Heart left ventricle (tissue), 16 donors: Measurements from ENCODE around the gene CYP4X1. TPM values are rescaled to one million over a fixed set of nuclear protein-coding genes. Genes with fewer than 3 reads are reported as not detected.
"Not testable (repeated sequence)": the region's sequence is repeated elsewhere in the genome, so short reads cannot be mapped to it uniquely, and the experiment has no call there.

ENCODE experiments used
- ATAC-seq, 4 donors: fragments of 200-7000 bp; cut with Tn5 transposase; one replicate each; pipeline ENCODE4 v1.9.1; 2020 to 2022; ENCODE audit warnings: moderate library complexity in 4 of 4, mild to moderate bottlenecking in 3 of 4, moderate number of reproducible peaks in 1 of 4
- DNase-seq, 5 donors: peaks; one replicate each; pipeline ENCODE4 v3.0.0-alpha.2; 2020
- H3K27ac ChIP-seq, 12 donors: fragments of 200-600 bp; sonication (generic) in 4 of 12; one replicate each; pipeline versions ENCODE4 v1.5.0 to v1.8.0; 2016 to 2022; ENCODE audit warnings: mild to moderate bottlenecking in 2 of 12
- H3K27me3 ChIP-seq, 9 donors: fragments of 200-600 bp; sonication (generic) in 2 of 9; one replicate each; pipeline versions ENCODE4 v1.5.1 to v1.8.0; 2016 to 2022; ENCODE audit warnings: mild to moderate bottlenecking in 3 of 9
- H3K36me3 ChIP-seq, 9 donors: fragments of 200-600 bp; sonication (generic) in 2 of 9; one replicate each; pipeline versions ENCODE4 v1.5.0 to v1.8.0; 2018 to 2022; ENCODE audit warnings: mild to moderate bottlenecking in 2 of 9
- H3K4me1 ChIP-seq, 12 donors: fragments of 200-600 bp; sonication (generic) in 4 of 12; one replicate each; pipeline versions ENCODE4 v1.5.0 to v1.8.0; 2016 to 2022; ENCODE audit warnings: mild to moderate bottlenecking in 3 of 12
- H3K4me3 ChIP-seq, 12 donors: fragments of 200-600 bp; sonication (generic) in 4 of 12; one replicate each; pipeline versions ENCODE4 v1.5.0 to v1.8.0; 2017 to 2022; ENCODE audit warnings: mild to moderate bottlenecking in 9 of 12, moderate library complexity in 4 of 12
- H3K9me3 ChIP-seq, 12 donors: fragments of 200-600 bp; sonication (generic) in 4 of 12; one replicate each; pipeline versions ENCODE4 v1.5.0 to v1.8.0; 2016 to 2022; ENCODE audit warnings: mild to moderate bottlenecking in 1 of 12
- POLR2A ChIP-seq, 2 donors: fragments of 450-650 bp; IDR thresholded peaks; one replicate each; pipeline ENCODE4 v1.6.1; 2017; ENCODE audit warnings: antibody characterized with exemption in 2 of 2, mild to moderate bottlenecking in 2 of 2, moderate library complexity in 2 of 2
- whole genome bisulfite sequencing, 4 donors: extraction: QIAGEN DNeasy Blood & Tissue Kit in 2 of 4; methylation state at CpG; one replicate each; pipeline versions ENCODE4 v1.1.5 to v1.1.7; 2013 to 2018; 5-methylcytosine and 5-hydroxymethylcytosine counted together
- intact Hi-C, 10 donors: fragments of 100-400 bp; cut with DNase I; formaldehyde crosslinking; loops; one replicate each; pipeline versions ENCODE4 v1.11.1 to v1.14.2; 2022
- long read RNA-seq, 3 donors: library from polyadenylated mRNA; unstranded; transcript quantifications; one replicate each; pipeline ENCODE4 v2.0.0, GENCODE V29; 2020 to 2021
- polyA plus RNA-seq, 2 donors: library from polyadenylated mRNA; stranded (reverse); fragments of 200-250 nt; gene quantifications; one replicate each; pipeline ENCODE4 v1.2.3, GENCODE V29; 2013
- total RNA-seq, 9 donors: library from RNA; depleted of rRNA in 2 of 9; stranded (reverse); fragments of >200 nt in 2 of 9; fragmentation: NEBNext Ultra II Directional in 3 of 9; extraction: Animal tissue kit (Norgen Biotek cat#: 25700) in 3 of 9; gene quantifications; one replicate each; pipeline versions ENCODE4 v1.1.0 to v1.2.4, GENCODE V29; 2016 to 2023
- TF ChIP-seq, protein P1 (sequence below), 12 donors: fragments of 200-600 bp; sonication (generic) in 4 of 12; IDR thresholded peaks; one replicate each; pipeline versions ENCODE4 v1.5.0 to v1.8.0; 2018 to 2022; ENCODE audit warnings: antibody characterized with exemption in 12 of 12, mild to moderate bottlenecking in 5 of 12
- donor health status: ischemic (EF 13 %, LVEDD 7.1; RV severe dilation, severe dysfunction).
- donor health status: healthy with polysubstance abuse.
- donor health status: DM: no; HTN: yes; CAD: no.
- donor health status: DM: no; HTN: no; CAD: no.
- donor health status: ischemic (EF 25% LVEDD 6.9; RV normal size, moderate dysfunction).
- donor health status: ischemic (EF 25% LVEDD 5.7; RV mildly dilated, moderate dysfunction).
- donor health status: healthy.
- donor health status: DM: yes; HTN: yes; CAD: no.
- donor health status: ischemic (EF 35%, LVEDD 5.7; RV mildly dilated, moderate dysfunction).
- donor health status: nonischemic (EF 11% LVEDD 7.7; RV severe dilation, severe dysfunction).
- donor health status: DM: yes; HTN: yes; CAD: no.
- donor health status: PGD.
- donor health status: ischemic (EF 29% LVEDD 5.4; RV normal size, mild dysfunction).
- donor health status: nonischemic (EF 23%, LVEDD 6.1; RV moderate dilation, normal function).

The CYP4X1 gene, protein sequence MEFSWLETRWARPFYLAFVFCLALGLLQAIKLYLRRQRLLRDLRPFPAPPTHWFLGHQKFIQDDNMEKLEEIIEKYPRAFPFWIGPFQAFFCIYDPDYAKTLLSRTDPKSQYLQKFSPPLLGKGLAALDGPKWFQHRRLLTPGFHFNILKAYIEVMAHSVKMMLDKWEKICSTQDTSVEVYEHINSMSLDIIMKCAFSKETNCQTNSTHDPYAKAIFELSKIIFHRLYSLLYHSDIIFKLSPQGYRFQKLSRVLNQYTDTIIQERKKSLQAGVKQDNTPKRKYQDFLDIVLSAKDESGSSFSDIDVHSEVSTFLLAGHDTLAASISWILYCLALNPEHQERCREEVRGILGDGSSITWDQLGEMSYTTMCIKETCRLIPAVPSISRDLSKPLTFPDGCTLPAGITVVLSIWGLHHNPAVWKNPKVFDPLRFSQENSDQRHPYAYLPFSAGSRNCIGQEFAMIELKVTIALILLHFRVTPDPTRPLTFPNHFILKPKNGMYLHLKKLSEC
- 1 to 10 TPM in 5 of 9 donors, under 1 TPM in 4; 0.81 to 4.2 (median 1.6) TPM for total RNA-seq
- 1 to 10 TPM; 1.3 to 2.2 TPM for polyA plus RNA-seq
- long read RNA-seq, donor 1, partial matches to known transcripts: 0 of 1 reads
- long read RNA-seq, donor 1, other reads (novel, unspliced or antisense): 0 of 1 reads
- long read RNA-seq, donor 2: 0 reads
- long read RNA-seq, donor 3, partial matches to known transcripts: 0 of 1 reads
- long read RNA-seq, donor 3, other reads (novel, unspliced or antisense): 0 of 1 reads

- Histone ChIP-seq H3K36me3 (no peaks in the 10 kb centered on the region), H3K4me1 (peaks cover 0 to 60% (median 6%) of the 10 kb centered on the region in 12 donors), H3K4me3 (peak within 1 kb of the TSS in 11 of 12 donors; percentile 29 to 65 (median 53)), H3K9me3 (no peaks in the 10 kb centered on the region), H3K27me3 (peaks cover 0 to 29% (median 3%) of the 10 kb centered on the region in 9 donors), H3K27ac (peak within 1 kb of the TSS; percentile 43 to 91 (median 80))
- intact Hi-C loops: no loop called here
- ATAC-seq (peak; percentile 44 to 86 (median 74)), DNase-seq (peak; percentile 67 to 83 (median 74))
- WGBS, 4 donors: 2 to 8% (median 3%) methylated on average over 22 to 49 of the region's 49 CpGs
- no peak for TF ChIP-seq POLR2A (IDR thresholded peaks at IDR 0.05)
- TF ChIP-seq, protein P1, sequence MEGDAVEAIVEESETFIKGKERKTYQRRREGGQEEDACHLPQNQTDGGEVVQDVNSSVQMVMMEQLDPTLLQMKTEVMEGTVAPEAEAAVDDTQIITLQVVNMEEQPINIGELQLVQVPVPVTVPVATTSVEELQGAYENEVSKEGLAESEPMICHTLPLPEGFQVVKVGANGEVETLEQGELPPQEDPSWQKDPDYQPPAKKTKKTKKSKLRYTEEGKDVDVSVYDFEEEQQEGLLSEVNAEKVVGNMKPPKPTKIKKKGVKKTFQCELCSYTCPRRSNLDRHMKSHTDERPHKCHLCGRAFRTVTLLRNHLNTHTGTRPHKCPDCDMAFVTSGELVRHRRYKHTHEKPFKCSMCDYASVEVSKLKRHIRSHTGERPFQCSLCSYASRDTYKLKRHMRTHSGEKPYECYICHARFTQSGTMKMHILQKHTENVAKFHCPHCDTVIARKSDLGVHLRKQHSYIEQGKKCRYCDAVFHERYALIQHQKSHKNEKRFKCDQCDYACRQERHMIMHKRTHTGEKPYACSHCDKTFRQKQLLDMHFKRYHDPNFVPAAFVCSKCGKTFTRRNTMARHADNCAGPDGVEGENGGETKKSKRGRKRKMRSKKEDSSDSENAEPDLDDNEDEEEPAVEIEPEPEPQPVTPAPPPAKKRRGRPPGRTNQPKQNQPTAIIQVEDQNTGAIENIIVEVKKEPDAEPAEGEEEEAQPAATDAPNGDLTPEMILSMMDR (IDR thresholded peaks at IDR 0.05): no peak
Observed at GRCh38 chr1:47023268-47024140, at the start of gene CYP4X1. CYP4X1 (plus strand) TSS chr1:47023669; CDS start chr1:47023818, 149 bp downstream.

DNA sequence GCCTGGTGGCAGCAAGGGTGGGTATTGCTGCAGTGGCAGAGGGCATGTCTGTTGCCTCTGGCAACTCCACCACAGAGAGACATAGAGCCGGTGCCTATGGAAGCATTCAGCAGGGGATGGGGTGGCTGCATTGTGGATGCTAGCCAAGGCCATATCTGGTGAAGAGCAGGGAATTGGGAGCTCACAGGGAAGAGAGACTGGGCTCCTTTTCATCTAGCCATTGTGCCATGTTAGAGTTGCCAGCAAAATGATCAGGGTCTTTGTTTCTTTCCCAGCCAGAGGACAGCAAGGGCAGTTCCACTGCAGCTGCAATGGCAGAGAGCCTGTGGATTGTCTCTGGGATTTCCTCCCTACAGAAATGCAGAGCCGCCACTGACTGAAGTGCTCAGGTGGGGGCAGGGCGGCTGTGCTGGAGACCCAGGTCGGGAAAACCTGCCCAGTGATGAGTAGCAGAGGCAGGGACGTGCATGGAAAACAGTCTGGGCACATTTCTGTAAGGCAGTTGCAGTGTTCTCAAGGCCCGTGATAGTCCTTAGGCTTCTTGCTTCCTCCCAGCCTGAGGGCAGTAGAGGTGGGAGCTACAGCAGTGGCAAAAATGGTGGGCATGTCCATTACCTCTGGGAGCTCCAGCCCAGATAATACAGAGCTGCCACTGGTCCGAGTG lies 40.2 kb upstream of the CYP4X1 start:
- Histone ChIP-seq H3K36me3 (no peaks in the 10 kb centered on the region), H3K27ac (no peak overlapping the region), H3K4me1 (no peaks in the 10 kb centered on the region), H3K27me3 (no peaks in the 10 kb centered on the region), H3K4me3 (no peak overlapping the region), H3K9me3 (peaks cover 0 to 27% (median 3%) of the 10 kb centered on the region in 12 donors)
- TF ChIP-seq, protein P1 (IDR thresholded peaks at IDR 0.05): no peak
- TF ChIP-seq POLR2A (IDR thresholded peaks at IDR 0.05): no peak
- intact Hi-C loops: no loop called here
- ATAC-seq (no peak), DNase-seq (no peak)
- 37 to 64% (median 44%) methylated on average over 5 to 7 of the region's 7 CpGs for WGBS, 4 donors

- H3K4me1 ChIP-seq: no peaks in the 10 kb centered on the region
- H3K27ac ChIP-seq: no peak overlapping the region
- H3K4me3 ChIP-seq: no peak overlapping the region
- intact Hi-C loops: no loop called here
- no peak for ATAC-seq
- H3K36me3 ChIP-seq: no peaks in the 10 kb centered on the region
- no peak for DNase-seq
- TF ChIP-seq, protein P1 (IDR thresholded peaks at IDR 0.05): no peak
- no peak for TF ChIP-seq POLR2A (IDR thresholded peaks at IDR 0.05)
- 29 to 44% (median 37%) methylated on average over 3 of the region's 3 CpGs for WGBS, 4 donors
- peaks cover 0 to 27% (median 3%) of the 10 kb centered on the region in 12 donors for H3K9me3 ChIP-seq
- H3K27me3 ChIP-seq: no peaks in the 10 kb centered on the region
Observed at GRCh38 chr1:46983830-46984586, 39.5 kb upstream of the CYP4X1 start.

GRCh38 chr1:46990541-46990940 lies 32.9 kb upstream of the CYP4X1 start:
- not testable (repeated sequence) for H3K4me3 ChIP-seq, ATAC-seq, H3K4me1 ChIP-seq, H3K27me3 ChIP-seq, H3K36me3 ChIP-seq, H3K27ac ChIP-seq, DNase-seq
- 82 to 95% (median 90%) methylated on average over 2 of the region's 2 CpGs for WGBS, 4 donors
- peaks cover 0 to 19% (median 3%) of the 10 kb centered on the region in 12 donors for H3K9me3 ChIP-seq
- intact Hi-C loops: loop anchor here in 7 of 10 donors (2.0 to 10.0 kb wide), 3 partner anchors 243 to 246 kb away; no protein-coding TSS in a partner anchor
